BLaER1 (cell line): Measurements from ENCODE around the gene NFATC2IP.
A peak's percentile ranks its signal among the peaks of the same experiment; 100 is the strongest.
"Not testable (repeated sequence)": the region's sequence is repeated elsewhere in the genome, so short reads cannot be mapped to it uniquely, and the experiment has no call there.

Source experiments
- H3K27ac ChIP-seq: shearing (Covaris generic); formaldehyde crosslinking; 2 replicates; pipeline ENCODE4 v1.8.1; 2022
- H3K27me3 ChIP-seq: shearing (Covaris generic); formaldehyde crosslinking; 2 replicates; pipeline ENCODE4 v1.8.1; 2022
- H3K36me3 ChIP-seq: shearing (Covaris generic); formaldehyde crosslinking; 2 replicates; pipeline ENCODE4 v1.8.1; 2022
- H3K4me1 ChIP-seq: shearing (Covaris generic); formaldehyde crosslinking; 2 replicates; pipeline ENCODE4 v1.8.1; 2022
- H3K4me2 ChIP-seq: shearing (Covaris generic); formaldehyde crosslinking; 2 replicates; pipeline ENCODE4 v1.8.1; 2022
- H3K4me3 ChIP-seq: shearing (Covaris generic); formaldehyde crosslinking; 2 replicates; pipeline ENCODE4 v1.8.1; 2022
- H3K9ac ChIP-seq: shearing (Covaris generic); formaldehyde crosslinking; 2 replicates; pipeline ENCODE4 v1.8.1; 2022
- H3K9me3 ChIP-seq: shearing (Covaris generic); formaldehyde crosslinking; 2 replicates; pipeline ENCODE4 v1.8.1; 2022
- H4K20me1 ChIP-seq: shearing (Covaris generic); formaldehyde crosslinking; 2 replicates; pipeline ENCODE4 v1.8.1; 2022
- Cebpa-rat ChIP-seq: shearing (Covaris generic); IDR thresholded peaks from 2 replicates; pipeline ENCODE4 v1.8.1; 2022

Gene NFATC2IP

GRCh38 chr16:28924762-28925385 lies 25.9 kb upstream of the NFATC2IP start, which contains the start of gene RABEP2:
Gene RABEP2 (minus strand): TSS chr16:28925238. CDS start chr16:28925163, 75 bp downstream.
- Histone ChIP-seq H3K4me1 (peaks cover 74% of the 10 kb centered on the region), H3K27ac (peak within 1 kb of the TSS; percentile 97), H3K27me3 (no peaks in the 10 kb centered on the region)

GRCh38 chr16:28925386-28926228 lies 25.1 kb upstream of the NFATC2IP start:
- H3K4me1 ChIP-seq = peaks cover 81% of the 10 kb centered on the region
- peak overlapping the region; percentile 73 for H3K4me3 ChIP-seq

More at GRCh38 chr16:28924762-28925385, 25.9 kb upstream of the NFATC2IP start, which contains the start of gene RABEP2:
- no peak for TF ChIP-seq Cebpa-rat
- Histone ChIP-seq H3K4me3 (peak within 1 kb of the TSS; percentile 73), H4K20me1 (no peaks in the 10 kb centered on the region), H3K4me2 (peak within 1 kb of the TSS; percentile 99), H3K9me3 (no peaks in the 10 kb centered on the region), H3K9ac (peak within 1 kb of the TSS; percentile 90), H3K36me3 (peaks cover 24% of the 10 kb centered on the region)

GRCh38 chr16:28926284-28926683 lies 24.5 kb upstream of the NFATC2IP start:
- peak overlapping the region; percentile 73 for H3K4me3 ChIP-seq

More at GRCh38 chr16:28925386-28926228, 25.1 kb upstream of the NFATC2IP start:
- Histone ChIP-seq H3K9ac (peak overlapping the region; percentile 90), H3K4me2 (peak overlapping the region; percentile 99), H3K9me3 (no peaks in the 10 kb centered on the region), H3K36me3 (peaks cover 21% of the 10 kb centered on the region), H3K27ac (peak overlapping the region; percentile 97), H3K27me3 (no peaks in the 10 kb centered on the region), H4K20me1 (no peaks in the 10 kb centered on the region)
- no peak for TF ChIP-seq Cebpa-rat

GRCh38 chr16:28927815-28928214 lies 22.9 kb upstream of the NFATC2IP start:
- peaks cover 70% of the 10 kb centered on the region for H3K4me1 ChIP-seq
- H3K27ac ChIP-seq = 0 out of 2 replicates have a peak overlapping the region, but pooled peaks have one; percentile 42
- H3K36me3 ChIP-seq = 0 out of 2 replicates have a peak, but pooled peaks cover under 1% of the 10 kb centered on the region
- peak overlapping the region; percentile 42 for H3K4me2 ChIP-seq
- no peaks in the 10 kb centered on the region for H4K20me1 ChIP-seq
- TF ChIP-seq Cebpa-rat = no peak
- no peak overlapping the region for H3K9ac ChIP-seq
- H3K4me3 ChIP-seq = no peak overlapping the region
- H3K9me3 ChIP-seq = no peaks in the 10 kb centered on the region
- no peaks in the 10 kb centered on the region for H3K27me3 ChIP-seq

More at GRCh38 chr16:28926284-28926683, 24.5 kb upstream of the NFATC2IP start:
- Histone ChIP-seq H3K27ac (peak overlapping the region; percentile 97), H3K9ac (peak overlapping the region; percentile 90), H3K36me3 (peaks cover 15% of the 10 kb centered on the region), H3K4me2 (peak overlapping the region; percentile 99), H3K4me1 (peaks cover 82% of the 10 kb centered on the region)
- H3K9me3 ChIP-seq, H3K27me3 ChIP-seq, H4K20me1 ChIP-seq: not testable (repeated sequence)

- H3K9me3 ChIP-seq = no peaks in the 10 kb centered on the region
- H3K4me3 ChIP-seq = peak overlapping the region; percentile 93; the same call in 1 of the 2 replicates
- peak overlapping the region; percentile 99 for H3K4me2 ChIP-seq
- H3K9ac ChIP-seq = peak overlapping the region; percentile 99
- peaks cover 80% of the 10 kb centered on the region for H3K4me1 ChIP-seq
- peak overlapping the region; percentile 99 for H3K27ac ChIP-seq
- peaks cover 23% of the 10 kb centered on the region for H3K36me3 ChIP-seq
- peaks cover 8% of the 10 kb centered on the region for H4K20me1 ChIP-seq
- no peaks in the 10 kb centered on the region for H3K27me3 ChIP-seq
- no peak for TF ChIP-seq Cebpa-rat
Measured at GRCh38 chr16:28930203-28930602, 20.5 kb upstream of the NFATC2IP start.

- peak overlapping the region; percentile 93 for H3K4me3 ChIP-seq
- peak overlapping the region; percentile 99 for H3K4me2 ChIP-seq
- peaks cover 84% of the 10 kb centered on the region for H3K4me1 ChIP-seq
- peaks cover 27% of the 10 kb centered on the region for H3K36me3 ChIP-seq
- H3K9ac ChIP-seq = peak overlapping the region; percentile 99
- H3K27ac ChIP-seq = peak overlapping the region; percentile 99
- H4K20me1 ChIP-seq = peaks cover 13% of the 10 kb centered on the region
- no peaks in the 10 kb centered on the region for H3K9me3 ChIP-seq
- TF ChIP-seq Cebpa-rat = no peak
- H3K27me3 ChIP-seq = no peaks in the 10 kb centered on the region
Measured at GRCh38 chr16:28930652-28931051, 20.1 kb upstream of the NFATC2IP start.

DNA sequence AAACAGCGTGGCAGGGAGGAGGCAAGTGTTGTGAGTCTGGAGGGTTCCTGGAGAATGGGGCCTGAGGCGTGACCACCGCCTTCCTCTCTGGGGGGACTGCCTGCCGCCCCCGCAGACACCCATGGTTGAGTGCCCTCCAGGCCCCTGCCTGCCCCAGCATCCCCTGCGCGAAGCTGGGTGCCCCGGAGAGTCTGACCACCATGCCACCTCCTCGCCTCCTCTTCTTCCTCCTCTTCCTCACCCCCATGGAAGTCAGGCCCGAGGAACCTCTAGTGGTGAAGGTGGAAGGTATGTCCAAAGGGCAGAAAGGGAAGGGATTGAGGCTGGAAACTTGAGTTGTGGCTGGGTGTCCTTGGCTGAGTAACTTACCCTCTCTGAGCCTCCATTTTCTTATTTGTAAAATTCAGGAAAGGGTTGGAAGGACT lies 18.9 kb upstream of the NFATC2IP start, which contains the start of gene CD19:
TSS of gene CD19 (plus strand) at position 171 of the 425 bp plus-strand sequence. CDS start at position 201, 30 bp downstream.
- Histone ChIP-seq H3K4me2 (peak within 1 kb of the TSS; percentile 99), H3K36me3 (peaks cover 39% of the 10 kb centered on the region), H3K27ac (peak within 1 kb of the TSS; percentile 99)

GRCh38 chr16:28932339-28933141 lies 18.2 kb upstream of the NFATC2IP start:
- Histone ChIP-seq H3K36me3 (peaks cover 46% of the 10 kb centered on the region), H3K27me3 (no peaks in the 10 kb centered on the region), H3K27ac (peak overlapping the region; percentile 99), H3K9me3 (no peaks in the 10 kb centered on the region), H3K4me2 (peak overlapping the region; percentile 99), H3K4me1 (peaks cover 83% of the 10 kb centered on the region), H4K20me1 (peaks cover 28% of the 10 kb centered on the region), H3K4me3 (peak overlapping the region; percentile 93), H3K9ac (peak overlapping the region; percentile 99)
- TF ChIP-seq Cebpa-rat = no peak

More for the DNA sequence above, 18.9 kb upstream of the NFATC2IP start, which contains the start of gene CD19:
- H3K4me1 ChIP-seq = peaks cover 87% of the 10 kb centered on the region
- TF ChIP-seq Cebpa-rat = no peak
- peak within 1 kb of the TSS; percentile 93 for H3K4me3 ChIP-seq
- no peaks in the 10 kb centered on the region for H3K27me3 ChIP-seq
- H3K9me3 ChIP-seq = no peaks in the 10 kb centered on the region
- peaks cover 21% of the 10 kb centered on the region for H4K20me1 ChIP-seq
- H3K9ac ChIP-seq = peak within 1 kb of the TSS; percentile 99

DNA sequence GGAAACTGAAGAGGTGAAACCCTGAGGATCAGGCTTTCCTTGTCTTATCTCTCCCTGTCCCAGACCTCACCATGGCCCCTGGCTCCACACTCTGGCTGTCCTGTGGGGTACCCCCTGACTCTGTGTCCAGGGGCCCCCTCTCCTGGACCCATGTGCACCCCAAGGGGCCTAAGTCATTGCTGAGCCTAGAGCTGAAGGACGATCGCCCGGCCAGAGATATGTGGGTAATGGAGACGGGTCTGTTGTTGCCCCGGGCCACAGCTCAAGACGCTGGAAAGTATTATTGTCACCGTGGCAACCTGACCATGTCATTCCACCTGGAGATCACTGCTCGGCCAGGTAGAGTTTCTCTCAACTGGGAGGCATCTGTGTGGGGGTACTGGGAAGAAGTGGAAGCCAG lies 17.6 kb upstream of the NFATC2IP start:
- Histone ChIP-seq H3K9me3 (no peaks in the 10 kb centered on the region), H3K27ac (peak overlapping the region; percentile 99), H3K4me2 (peak overlapping the region; percentile 99), H3K36me3 (peaks cover 52% of the 10 kb centered on the region), H3K4me1 (peaks cover 77% of the 10 kb centered on the region), H4K20me1 (peaks cover 33% of the 10 kb centered on the region), H3K9ac (peak overlapping the region; percentile 99), H3K27me3 (no peaks in the 10 kb centered on the region), H3K4me3 (peak overlapping the region; percentile 93)
- TF ChIP-seq Cebpa-rat = no peak
